Frontal cortex (tissue), 4 donors: ENCODE measurements around the gene PROC. TPM values are rescaled to one million over a fixed set of nuclear protein-coding genes. Genes with fewer than 3 reads are reported as not detected.
"Not testable (repeated sequence)": the region's sequence is repeated elsewhere in the genome, so short reads cannot be mapped to it uniquely, and the experiment has no call there.

Source experiments
- DNase-seq, 2 donors: peaks; one replicate each; pipeline ENCODE4 v3.0.0; 2012; ENCODE audit warnings: low spot score in 2 of 2
- FAIRE-seq: peaks from 2 replicates; lab custom pipeline; 2012; peaks lifted over from hg19 to GRCh38; lab: Jason Lieb, UNC
- total RNA-seq: library from RNA; depleted of rRNA; stranded (reverse); fragments of >200 nt; gene quantifications from one replicate; pipeline ENCODE4 v1.2.3, GENCODE V29; 2014
- donor health status: control.
- donor health status: control.
- donor health status: control.

PROC gene
- total RNA-seq, 1 donor from 2014 or later: not detected

DNA sequence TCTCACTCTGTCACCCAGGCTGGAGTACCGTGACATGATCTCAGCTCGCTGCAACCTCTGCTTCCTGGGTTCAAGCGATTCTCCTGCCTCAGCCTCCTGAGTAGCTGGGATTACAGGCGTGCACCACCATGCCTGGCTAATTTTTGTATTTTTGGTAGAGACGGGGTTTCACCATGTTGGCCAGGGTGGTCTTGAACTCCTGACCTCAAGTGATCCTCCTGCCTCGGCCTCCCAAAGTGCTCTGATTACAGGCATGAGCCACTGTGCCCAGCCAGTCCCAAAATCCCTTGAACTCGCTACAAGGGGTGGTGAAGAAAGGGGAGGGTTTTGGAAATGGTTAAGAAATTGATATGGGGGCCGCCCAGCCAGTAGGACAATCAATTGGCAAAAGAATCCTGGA lies 34.2 kb downstream of the PROC start:
- not testable (repeated sequence) for DNase-seq, FAIRE-seq

- DNase-seq (no peak), FAIRE-seq (no peak)
Measured at GRCh38 chr2:127453013-127453391, 34.8 kb downstream of the PROC start.

GRCh38 chr2:127453392-127454171 lies 35.4 kb downstream of the PROC start:
- DNase-seq (no peak), FAIRE-seq (no peak)

- FAIRE-seq: no peak
- DNase-seq: no peak
Measured at GRCh38 chr2:127454595-127455565, 36.7 kb downstream of the PROC start.

GRCh38 chr2:127455566-127456493 lies 37.6 kb downstream of the PROC start:
- DNase-seq (no peak), FAIRE-seq (no peak)

DNA sequence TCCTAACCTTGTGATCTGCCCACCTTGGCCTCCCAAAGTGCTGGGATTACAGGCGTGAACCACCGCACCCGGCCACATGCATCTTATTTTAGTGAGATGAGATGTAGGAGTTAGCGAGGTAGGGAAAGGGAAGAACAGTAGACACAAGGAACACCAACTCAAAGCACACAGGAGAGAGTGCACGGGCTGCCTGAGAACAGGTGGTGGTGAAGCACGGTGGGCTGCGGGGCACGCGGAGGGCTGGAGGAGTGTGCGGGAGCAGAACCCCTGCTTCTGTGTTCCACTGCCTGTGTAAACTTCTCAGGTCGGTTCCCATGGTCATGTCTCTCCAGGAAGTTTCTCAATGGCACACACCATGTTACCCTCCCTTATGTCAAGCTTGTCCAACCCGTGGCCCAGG lies 38.7 kb downstream of the PROC start:
- DNase-seq: no peak
- no peak for FAIRE-seq

DNA sequence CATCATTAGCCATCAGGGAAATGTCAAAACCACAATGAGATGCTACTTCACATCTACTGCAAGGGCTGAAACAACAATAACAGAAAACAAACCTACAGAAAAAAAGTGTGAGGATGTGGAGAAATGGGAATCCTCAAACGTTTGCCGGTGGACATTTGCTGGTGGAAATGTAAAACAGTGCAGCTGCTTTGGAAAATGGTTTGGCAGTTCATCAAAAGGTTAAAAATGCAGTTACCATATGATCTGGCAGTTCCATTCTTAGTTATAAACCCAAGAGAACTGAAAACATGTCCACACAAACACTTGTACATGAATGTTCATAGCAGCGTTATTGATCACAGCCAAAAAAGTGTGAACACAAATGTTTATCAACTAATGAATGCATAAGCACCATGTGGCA lies 44.2 kb downstream of the PROC start:
- FAIRE-seq: no peak
- no peak for DNase-seq

- no peak for FAIRE-seq
- no peak for DNase-seq
Measured at GRCh38 chr2:127463155-127463991, 45.1 kb downstream of the PROC start.

DNA sequence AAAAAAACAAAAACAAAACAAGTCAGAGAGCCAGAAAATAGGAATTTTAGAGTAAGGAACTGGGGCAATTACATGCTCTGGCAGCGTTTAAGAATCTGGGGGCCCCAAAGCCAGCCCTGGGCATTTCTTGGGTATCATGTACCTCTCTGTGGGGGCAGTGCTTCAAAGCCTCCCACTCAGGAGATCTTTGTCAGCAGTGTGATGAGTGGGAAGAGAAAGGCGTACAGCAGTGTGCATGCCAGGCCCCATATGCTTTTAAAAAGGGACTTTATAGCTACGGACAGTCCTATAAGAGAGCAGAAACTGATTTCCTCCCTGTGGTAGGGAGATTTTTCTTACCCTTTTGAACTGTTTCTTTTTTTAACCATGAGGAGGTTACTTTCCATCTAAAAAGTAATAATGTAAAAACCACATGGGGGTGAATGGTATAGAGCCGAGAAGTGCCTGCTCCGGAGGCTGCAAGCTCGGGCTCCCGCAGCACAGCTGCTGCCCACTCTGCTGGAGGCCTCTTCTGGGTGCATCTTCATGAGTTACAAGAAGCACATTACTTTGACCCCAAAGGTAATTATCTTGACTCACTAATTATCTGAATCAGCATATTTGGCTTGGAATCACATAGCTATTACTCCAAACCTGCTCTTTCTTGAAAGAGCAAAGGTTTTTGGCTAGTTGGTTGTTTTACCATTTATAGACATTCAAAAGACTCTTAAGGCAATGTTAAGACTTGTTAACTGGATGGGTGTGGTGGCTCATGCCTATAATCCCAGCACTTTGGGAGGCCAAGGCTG lies 46.4 kb downstream of the PROC start:
- DNase-seq: no peak
- no peak for FAIRE-seq

DNA sequence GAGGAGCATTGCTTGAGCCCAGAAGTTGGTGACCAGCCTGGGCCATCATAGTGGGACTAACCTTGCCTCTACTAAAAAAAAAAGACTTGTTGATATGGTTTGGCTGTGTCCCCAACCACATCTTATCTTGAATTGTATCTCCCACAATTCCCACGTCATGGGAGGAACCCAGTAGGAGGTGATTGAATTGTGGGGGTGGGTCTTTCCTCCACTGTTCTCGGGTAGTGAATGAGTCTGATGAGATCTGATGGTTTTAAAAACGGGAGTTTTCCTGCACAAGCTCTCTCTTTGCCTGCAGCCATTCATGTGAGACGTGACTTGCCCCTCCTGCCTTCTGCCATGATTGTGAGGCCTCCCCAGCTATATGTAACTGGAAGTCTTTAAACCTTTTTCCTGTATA lies 47.0 kb downstream of the PROC start:
- no peak for DNase-seq
- no peak for FAIRE-seq

GRCh38 chr2:127469051-127469450 lies 50.8 kb downstream of the PROC start:
- FAIRE-seq: no peak

GRCh38 chr2:127469974-127470373 lies 51.7 kb downstream of the PROC start:
- FAIRE-seq (no peak), DNase-seq (no peak)

More at GRCh38 chr2:127469051-127469450, 50.8 kb downstream of the PROC start:
- no peak for DNase-seq

DNA sequence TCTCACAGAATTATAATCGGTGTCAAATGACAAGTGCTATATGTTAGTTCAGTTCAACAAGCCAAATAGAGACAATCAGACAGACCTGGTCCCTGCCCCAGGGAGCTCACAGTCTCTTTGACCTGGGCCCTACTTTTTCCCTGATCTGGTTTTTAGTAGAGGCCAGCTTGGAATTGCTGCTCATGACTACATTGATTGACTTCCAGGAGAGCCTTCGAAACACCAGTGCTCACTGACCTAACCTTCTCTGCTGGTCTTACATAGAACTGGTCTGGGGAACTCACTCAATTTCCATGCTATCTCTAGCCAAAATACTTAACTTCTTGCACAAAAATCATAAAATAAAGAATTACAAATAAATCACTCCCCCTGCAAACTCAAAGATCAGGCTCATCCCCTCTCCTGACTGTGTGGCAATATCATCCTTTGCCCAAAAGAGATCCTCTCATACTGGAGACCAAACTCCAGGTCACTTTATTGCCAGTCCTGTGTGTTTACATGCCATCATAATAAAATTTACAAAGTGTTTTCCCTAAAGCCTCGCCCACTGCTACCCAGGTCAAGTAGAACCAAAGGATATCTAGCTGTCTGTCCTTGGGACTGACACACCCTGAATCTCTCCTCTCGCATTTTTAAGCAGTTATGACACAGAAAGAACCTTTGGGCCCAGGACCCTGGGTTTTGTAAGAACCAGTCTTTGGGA lies 53.2 kb downstream of the PROC start:
- no peak for FAIRE-seq

DNA sequence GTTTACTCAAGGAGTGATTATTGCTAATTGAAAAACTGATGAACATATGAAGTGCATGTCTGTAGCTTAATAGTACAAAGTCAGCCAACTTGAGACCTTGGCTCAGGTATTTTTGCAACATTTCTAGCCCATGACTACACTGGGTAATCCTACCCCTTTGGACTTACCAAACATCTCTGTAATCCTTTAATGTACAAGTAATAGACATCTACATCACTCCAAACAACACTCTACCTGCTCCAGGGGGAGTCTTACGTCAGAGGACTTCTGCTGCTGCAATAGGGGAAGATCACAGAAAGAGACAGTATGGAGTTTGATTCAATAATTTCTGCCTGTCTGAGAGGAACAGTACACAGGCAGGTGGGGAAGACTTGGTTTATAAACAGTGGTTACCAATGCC lies 54.0 kb downstream of the PROC start:
- no peak for FAIRE-seq
- DNase-seq: no peak

More for the DNA sequence above, 53.2 kb downstream of the PROC start:
- DNase-seq: no peak

DNA sequence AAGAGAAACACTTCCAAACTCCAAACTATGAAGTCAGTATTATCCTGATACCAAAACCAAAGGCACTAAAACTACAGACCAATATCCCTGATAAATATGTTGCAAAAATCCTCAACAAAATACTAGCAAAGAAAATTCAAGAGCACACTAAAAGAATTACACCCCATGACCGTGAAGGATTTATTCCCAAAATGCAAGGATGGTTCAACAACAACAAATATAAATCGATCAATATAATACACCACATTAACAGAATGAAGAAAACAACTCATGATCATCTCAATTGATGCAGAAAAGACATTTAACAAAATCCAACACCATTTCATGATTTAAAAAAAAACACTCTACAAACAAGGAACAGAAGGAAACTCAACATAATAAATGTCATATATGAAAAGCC lies 57.6 kb downstream of the PROC start:
- DNase-seq (no peak), FAIRE-seq (no peak)
